GM23338 (cell line): Measurements from ENCODE around the gene CELF4. TPM values are rescaled to one million over a fixed set of nuclear protein-coding genes. Genes with fewer than 3 reads are reported as not detected.

ENCODE experiments used
- ATAC-seq: fragments of 200-7000 bp; cut with Tn5 transposase; 3 replicates; pipeline ENCODE4 v1.9.1; 2020
- DNase-seq: peaks from one replicate; pipeline ENCODE4 v3.0.0-alpha.2; 2015; ENCODE audit warnings: low spot score
- H2AFZ ChIP-seq: fragments of 200-600 bp; sonication (generic); 2 replicates; pipeline ENCODE4 v1.8.0; 2016; ENCODE audit warnings: antibody characterized with exemption, mild to moderate bottlenecking, moderate library complexity
- H3F3A ChIP-seq: fragments of 200-600 bp; sonication (generic); replicated peaks from 2 replicates; pipeline ENCODE4 v1.8.0; 2017; ENCODE audit warnings: antibody characterized with exemption, mixed run types, low read depth
- H3K27ac ChIP-seq: fragments of 200-600 bp; sonication (generic); 2 replicates; pipeline ENCODE4 v1.6.1; 2016; ENCODE audit warnings: low read depth
- H3K27me3 ChIP-seq: fragments of 200-600 bp; sonication (generic); 2 replicates; pipeline ENCODE4 v1.8.0; 2016; ENCODE audit warnings: mild to moderate bottlenecking, mixed run types, moderate library complexity; ENCODE audit not compliant: insufficient read depth
- H3K36me3 ChIP-seq: fragments of 200-600 bp; sonication (generic); 2 replicates; pipeline ENCODE4 v1.8.0; 2016; ENCODE audit warnings: mild to moderate bottlenecking; ENCODE audit not compliant: insufficient read depth
- H3K4me1 ChIP-seq: fragments of 200-600 bp; sonication (generic); 2 replicates; pipeline ENCODE4 v1.8.0; 2016; ENCODE audit warnings: mild to moderate bottlenecking, moderate library complexity; ENCODE audit not compliant: insufficient read depth
- H3K4me2 ChIP-seq: fragments of 200-600 bp; sonication (generic); 2 replicates; pipeline ENCODE4 v1.7.1; 2017; ENCODE audit warnings: mixed run types
- H3K4me3 ChIP-seq: fragments of 200-600 bp; sonication (generic); 2 replicates; pipeline ENCODE4 v1.6.1; 2016; ENCODE audit warnings: mixed run types
- H3K79me2 ChIP-seq: fragments of 200-600 bp; sonication (generic); replicated peaks from 2 replicates; pipeline ENCODE4 v1.8.0; 2017; ENCODE audit warnings: mild to moderate bottlenecking; ENCODE audit not compliant: insufficient read depth
- H3K9me2 ChIP-seq: fragments of 200-600 bp; sonication (generic); 2 replicates; pipeline ENCODE4 v1.8.0; 2017; ENCODE audit not compliant: insufficient read depth
- H4K20me1 ChIP-seq: fragments of 200-600 bp; sonication (generic); replicated peaks from 2 replicates; pipeline ENCODE4 v1.8.0; 2017; ENCODE audit warnings: mild to moderate bottlenecking; ENCODE audit not compliant: insufficient read depth
- H3K27ac Mint-ChIP-seq: 2 replicates; pipeline ENCODE4 v1.8.0; 2020; ENCODE audit warnings: inconsistent platforms, mild to moderate bottlenecking, moderate library complexity, mixed read lengths
- H3K27me3 Mint-ChIP-seq: 3 replicates; pipeline ENCODE4 v1.8.0; 2022; ENCODE audit warnings: low read depth, mild to moderate bottlenecking, moderate library complexity, mixed read lengths, inconsistent platforms; ENCODE audit not compliant: insufficient read depth, poor library complexity
- H3K36me3 Mint-ChIP-seq: 3 replicates; pipeline ENCODE4 v1.8.0; 2021; ENCODE audit warnings: low read depth, mild to moderate bottlenecking, inconsistent platforms, moderate library complexity, mixed read lengths
- H3K4me1 Mint-ChIP-seq: 3 replicates; pipeline ENCODE4 v1.8.0; 2020; ENCODE audit warnings: mild to moderate bottlenecking, inconsistent platforms, mixed read lengths
- H3K4me3 Mint-ChIP-seq: 3 replicates; pipeline ENCODE4 v1.8.0; 2021; ENCODE audit warnings: moderate library complexity, mild to moderate bottlenecking, inconsistent platforms, mixed read lengths
- H3K9me3 Mint-ChIP-seq: 3 replicates; pipeline ENCODE4 v1.8.0; 2020; ENCODE audit warnings: moderate library complexity, mild to moderate bottlenecking, inconsistent platforms, mixed read lengths
- CREB1 ChIP-seq: fragments of 250-450 bp; sonication (Bioruptor Pico); IDR thresholded peaks from 2 replicates; pipeline ENCODE4 v1.5.0; 2020; ENCODE audit warnings: low read depth, mild to moderate bottlenecking, moderate library complexity
- CTCF ChIP-seq, 2 experiments: fragments of 200-600 bp in 1 of 2; sonication (generic) in 1 of 2; conservative IDR thresholded peaks; 2 replicates each; pipeline versions ENCODE4 v1.5.1 to v1.6.1; 2016 to 2017; ENCODE audit warnings: antibody characterized with exemption in 2 of 2, low read depth in 2 of 2, mild to moderate bottlenecking in 2 of 2, moderate library complexity in 1 of 2
- ETS1 ChIP-seq: IDR thresholded peaks from 2 replicates; pipeline ENCODE4 v1.6.1; 2016; ENCODE audit warnings: antibody characterized with exemption
- EZH2 ChIP-seq: fragments of 200-600 bp; sonication (generic); IDR thresholded peaks from one replicate; pipeline ENCODE4 v1.8.0; 2017; ENCODE audit warnings: antibody characterized with exemption, mild to moderate bottlenecking, low read depth; ENCODE audit not compliant: unreplicated experiment
- EZH2phosphoT487 ChIP-seq: fragments of 200-600 bp; sonication (generic); IDR thresholded peaks from one replicate; pipeline ENCODE4 v1.8.1; 2018; ENCODE audit warnings: antibody characterized with exemption; ENCODE audit not compliant: unreplicated experiment
- JUNB ChIP-seq: IDR thresholded peaks from one replicate; pipeline ENCODE4 v1.6.1; 2016; ENCODE audit warnings: antibody characterized with exemption; ENCODE audit not compliant: unreplicated experiment
- NANOG ChIP-seq: IDR thresholded peaks from 2 replicates; pipeline ENCODE4 v1.6.1; 2016; ENCODE audit warnings: antibody characterized with exemption, borderline replicate concordance
- POLR2AphosphoS5 ChIP-seq: IDR thresholded peaks from 2 replicates; pipeline ENCODE4 v1.6.1; 2016; ENCODE audit warnings: antibody characterized with exemption, low read depth
- REST ChIP-seq: IDR thresholded peaks from one replicate; pipeline ENCODE4 v1.6.1; 2018; ENCODE audit warnings: antibody characterized with exemption; ENCODE audit not compliant: unreplicated experiment
- STAT1 ChIP-seq: IDR thresholded peaks from one replicate; pipeline ENCODE4 v1.6.1; 2016; ENCODE audit warnings: antibody characterized with exemption; ENCODE audit not compliant: unreplicated experiment
- ZNF114 ChIP-seq: fragments of 250-450 bp; sonication (Bioruptor Pico); IDR thresholded peaks from 2 replicates; pipeline ENCODE4 v1.5.0; 2020; ENCODE audit warnings: mild to moderate bottlenecking, moderate library complexity
- ZNF331 ChIP-seq: fragments of 250-450 bp; sonication (Bioruptor Pico); IDR thresholded peaks from 2 replicates; pipeline ENCODE4 v1.5.0; 2020; ENCODE audit warnings: low read depth, mild to moderate bottlenecking, moderate library complexity
- ZNF462 ChIP-seq: fragments of 250-450 bp; sonication (Bioruptor Pico); IDR thresholded peaks from 2 replicates; pipeline ENCODE4 v1.5.0; 2020; ENCODE audit warnings: mild to moderate bottlenecking, moderate library complexity
- polyA plus RNA-seq: library from polyadenylated mRNA; unstranded; fragments of >200 nt; fragmentation: Nextera tagmentation; extraction: Ambion mirVana; gene quantifications from 2 replicates; pipeline ENCODE4 v1.2.1, GENCODE V29; 2016
- total RNA-seq: library from RNA; depleted of rRNA; stranded (reverse); fragments of >200 nt; shearing (Covaris generic); gene quantifications from 2 replicates; pipeline ENCODE4 v1.2.3, GENCODE V29; 2014

CELF4 gene
- total and polyA plus RNA-seq, 2 experiments from 2014 or later = 2.6 to 6.7 TPM

- Mint-ChIP-seq H3K27me3 (peaks cover 24% of the 10 kb centered on the region), H3K4me3 (no peak overlapping the region), H3K4me1 (peaks cover 22% of the 10 kb centered on the region), H3K36me3 (no peaks in the 10 kb centered on the region; the same call in 2 of the 3 replicates), H3K27ac (no peak overlapping the region), H3K9me3 (no peaks in the 10 kb centered on the region; the same call in 2 of the 3 replicates)
- Histone ChIP-seq H3K4me1 (peaks cover 8% of the 10 kb centered on the region; the same call in 1 of the 2 replicates), H3K79me2 (no peaks in the 10 kb centered on the region), H4K20me1 (no peaks in the 10 kb centered on the region), H3K36me3 (no peaks in the 10 kb centered on the region), H2AFZ (no peak overlapping the region), H3K4me3 (no peak overlapping the region), H3K27ac (no peak overlapping the region), H3F3A (no peaks in the 10 kb centered on the region), H3K27me3 (no peaks in the 10 kb centered on the region), H3K4me2 (no peak overlapping the region), H3K9me2 (no peaks in the 10 kb centered on the region)
- TF ChIP-seq ZNF331 (CRISPR knock-in tag) (no peak), CREB1 (CRISPR knock-in tag) (no peak), ZNF114 (CRISPR knock-in tag) (no peak), EZH2phosphoT487 (no peak), ETS1 (no peak), STAT1 (no peak), EZH2 (no peak), ZNF462 (CRISPR knock-in tag) (no peak), CTCF (conservative IDR thresholded peaks at IDR 0.05; ENCODE audit: low read depth in 2 of 2) (no peak), POLR2AphosphoS5 (no peak), JUNB (no peak), REST (no peak), NANOG (no peak)
- DNase-seq = no peak
- ATAC-seq = no peak
These were observed 67.6 kb downstream of the CELF4 start for GRCh38 chr18:37497853-37498518.
